HEK293T (cell line): ENCODE measurements around the gene SYNPO2.

ENCODE experiments used
- BHLHE40 ChIP-seq: fragments of 450-650 bp; IDR thresholded peaks from 2 replicates; pipeline ENCODE4 v1.6.1; 2016; ENCODE audit warnings: mild to moderate bottlenecking, moderate library complexity, borderline replicate concordance
- ELF4 ChIP-seq: fragments of 450-650 bp; IDR thresholded peaks from 2 replicates; pipeline ENCODE4 v1.6.1; 2017; ENCODE audit warnings: antibody characterized with exemption
- FOXA1 ChIP-seq: fragments of 450-650 bp; IDR thresholded peaks from 2 replicates; pipeline ENCODE4 v1.6.1; 2016; ENCODE audit warnings: mild to moderate bottlenecking
- FOXK2 ChIP-seq: fragments of 450-650 bp; IDR thresholded peaks from 2 replicates; pipeline ENCODE4 v1.6.1; 2016; ENCODE audit warnings: mild to moderate bottlenecking
- FOXM1 ChIP-seq: fragments of 450-650 bp; IDR thresholded peaks from 2 replicates; pipeline ENCODE4 v1.6.1; 2017; ENCODE audit warnings: mild to moderate bottlenecking, borderline replicate concordance
- HDGF ChIP-seq: fragments of 450-650 bp; IDR thresholded peaks from 2 replicates; pipeline ENCODE4 v1.6.1; 2017; ENCODE audit warnings: antibody characterized with exemption, borderline replicate concordance
- LEF1 ChIP-seq: fragments of 450-650 bp; IDR thresholded peaks from 2 replicates; pipeline ENCODE4 v1.6.1; 2017; ENCODE audit warnings: mild to moderate bottlenecking, borderline replicate concordance
- NFRKB ChIP-seq: fragments of 450-650 bp; IDR thresholded peaks from 2 replicates; pipeline ENCODE4 v1.6.1; 2016; ENCODE audit warnings: mild to moderate bottlenecking, moderate library complexity
- SP1 ChIP-seq: fragments of 450-650 bp; IDR thresholded peaks from 2 replicates; pipeline ENCODE4 v1.6.1; 2017
- SUZ12 ChIP-seq: fragments of 450-650 bp; IDR thresholded peaks from 2 replicates; pipeline ENCODE4 v1.6.1; 2016; ENCODE audit warnings: mild to moderate bottlenecking
- TARDBP ChIP-seq: fragments of 450-650 bp; IDR thresholded peaks from 2 replicates; pipeline ENCODE4 v1.6.1; 2016
- ZNF384 ChIP-seq: fragments of 450-650 bp; IDR thresholded peaks from 2 replicates; pipeline ENCODE4 v1.6.1; 2016
- TF ChIP-seq, protein P1 (sequence below): fragments of 450-650 bp; IDR thresholded peaks from 2 replicates; pipeline ENCODE4 v1.6.1; 2016

DNA sequence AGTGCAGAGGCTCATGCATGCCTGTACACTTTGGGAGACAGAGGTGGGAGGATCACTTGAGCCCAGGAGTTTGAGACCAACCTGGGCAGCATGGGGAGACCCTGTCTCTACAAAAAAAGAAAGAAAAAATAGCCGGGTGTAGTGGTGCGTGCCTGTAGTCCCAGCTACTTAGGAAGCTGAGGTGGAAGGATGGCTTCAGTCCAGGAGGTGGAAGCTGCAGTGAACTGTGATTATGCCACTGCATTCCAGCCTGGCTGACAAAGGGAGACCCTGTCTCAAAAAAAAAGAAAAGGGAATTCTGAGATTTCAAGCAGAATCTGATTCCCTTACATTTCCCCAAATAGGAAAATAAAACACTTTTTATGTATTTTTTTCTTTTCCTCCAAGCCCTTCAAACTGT lies 83.5 kb downstream of the SYNPO2 start:
- TF ChIP-seq SUZ12: no peak
- TF ChIP-seq ZNF384: no peak
- no peak for TF ChIP-seq SP1
- TF ChIP-seq, protein P1, sequence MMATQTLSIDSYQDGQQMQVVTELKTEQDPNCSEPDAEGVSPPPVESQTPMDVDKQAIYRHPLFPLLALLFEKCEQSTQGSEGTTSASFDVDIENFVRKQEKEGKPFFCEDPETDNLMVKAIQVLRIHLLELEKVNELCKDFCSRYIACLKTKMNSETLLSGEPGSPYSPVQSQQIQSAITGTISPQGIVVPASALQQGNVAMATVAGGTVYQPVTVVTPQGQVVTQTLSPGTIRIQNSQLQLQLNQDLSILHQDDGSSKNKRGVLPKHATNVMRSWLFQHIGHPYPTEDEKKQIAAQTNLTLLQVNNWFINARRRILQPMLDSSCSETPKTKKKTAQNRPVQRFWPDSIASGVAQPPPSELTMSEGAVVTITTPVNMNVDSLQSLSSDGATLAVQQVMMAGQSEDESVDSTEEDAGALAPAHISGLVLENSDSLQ: no peak
- no peak for TF ChIP-seq BHLHE40
- TF ChIP-seq LEF1: no peak
- no peak for TF ChIP-seq HDGF
- TF ChIP-seq NFRKB: no peak
- TF ChIP-seq ELF4: no peak
- no peak for TF ChIP-seq TARDBP
- no peak for TF ChIP-seq FOXK2
- TF ChIP-seq FOXM1: no peak
- no peak for TF ChIP-seq FOXA1
